KG1 (cell line): Measurements from ENCODE around the gene ADRA2B.
"Not testable (repeated sequence)": the region's sequence is repeated elsewhere in the genome, so short reads cannot be mapped to it uniquely, and the experiment has no call there.

Experiments used
- DNase-seq: peaks from one replicate; lab custom pipeline; 2025; lab: John Stamatoyannopoulos, UW

The ADRA2B gene

GRCh38 chr2:96088340-96089335, 27.7 kb downstream of the ADRA2B start:
- no peak for DNase-seq

- DNase-seq = no peak
These were observed 29.2 kb downstream of the ADRA2B start for GRCh38 chr2:96087130-96087529.

- no peak for DNase-seq
These were observed 30.6 kb downstream of the ADRA2B start for GRCh38 chr2:96085541-96086355.

- DNase-seq = not testable (repeated sequence)
These were observed 31.4 kb downstream of the ADRA2B start for GRCh38 chr2:96084858-96085518.

- DNase-seq = no peak
These were observed 32.1 kb downstream of the ADRA2B start for GRCh38 chr2:96083989-96084857.

- no peak for DNase-seq
These were observed 33.1 kb downstream of the ADRA2B start for GRCh38 chr2:96083064-96083939.

- no peak for DNase-seq
These were observed 33.9 kb downstream of the ADRA2B start for GRCh38 chr2:96082211-96083063.

GRCh38 chr2:96081042-96081441, 35.3 kb downstream of the ADRA2B start:
- no peak for DNase-seq

- DNase-seq = no peak
These were observed 41.1 kb downstream of the ADRA2B start for GRCh38 chr2:96075199-96075771.

GRCh38 chr2:96074156-96074555, 42.2 kb downstream of the ADRA2B start:
- no peak for DNase-seq

GRCh38 chr2:96073170-96073775, 43.1 kb downstream of the ADRA2B start:
- no peak for DNase-seq

- DNase-seq = no peak
These were observed 43.6 kb downstream of the ADRA2B start for GRCh38 chr2:96072746-96073145.

GRCh38 chr2:96071977-96072491, 44.3 kb downstream of the ADRA2B start:
- DNase-seq = not testable (repeated sequence)

GRCh38 chr2:96071087-96071976, 45.0 kb downstream of the ADRA2B start:
- DNase-seq = not testable (repeated sequence)

GRCh38 chr2:96070351-96070750, 46.0 kb downstream of the ADRA2B start:
- not testable (repeated sequence) for DNase-seq

GRCh38 chr2:96069878-96070277, 46.5 kb downstream of the ADRA2B start:
- not testable (repeated sequence) for DNase-seq
